ENCODE measurements around the gene SPRYD3.
"Not testable (repeated sequence)": the region's sequence is repeated elsewhere in the genome, so short reads cannot be mapped to it uniquely, and the experiment has no call there.

SPRYD3 gene

DNA sequence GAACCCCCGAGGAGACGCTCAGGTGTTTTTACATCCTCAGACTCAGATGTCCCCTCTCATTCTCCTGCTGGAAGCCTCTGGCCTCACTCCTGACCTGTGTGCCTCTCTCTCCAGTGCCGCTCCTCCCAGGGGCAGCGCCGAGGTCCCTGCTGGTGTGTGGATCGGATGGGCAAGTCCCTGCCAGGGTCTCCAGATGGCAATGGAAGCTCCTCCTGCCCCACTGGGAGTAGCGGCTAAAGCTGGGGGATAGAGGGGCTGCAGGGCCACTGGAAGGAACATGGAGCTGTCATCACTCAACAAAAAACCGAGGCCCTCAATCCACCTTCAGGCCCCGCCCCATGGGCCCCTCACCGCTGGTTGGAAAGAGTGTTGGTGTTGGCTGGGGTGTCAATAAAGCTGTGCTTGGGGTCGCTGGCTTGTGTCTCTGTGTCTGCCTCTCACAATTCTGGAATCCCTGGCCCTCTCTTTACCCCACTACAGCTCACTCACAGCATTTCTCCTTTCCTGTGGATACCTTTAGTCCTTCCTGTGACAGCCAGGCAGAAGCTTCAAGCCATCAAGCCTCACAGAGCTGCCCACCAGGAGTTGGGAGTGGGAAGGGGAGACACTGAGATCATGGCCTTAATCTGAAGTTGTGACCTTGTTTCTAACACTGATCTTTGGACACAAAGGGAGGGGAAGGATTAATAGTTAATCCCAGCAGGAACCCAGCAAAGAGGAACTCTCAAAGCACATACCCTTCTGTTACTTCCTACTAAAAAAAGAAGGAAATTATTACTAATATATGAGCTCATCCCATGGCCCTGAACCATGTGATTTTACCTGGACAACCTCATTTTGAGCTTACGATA, 23.0 kb upstream of the SPRYD3 start:
- no peak for DNase-seq (ENCODE audit: low spot score)

DNA sequence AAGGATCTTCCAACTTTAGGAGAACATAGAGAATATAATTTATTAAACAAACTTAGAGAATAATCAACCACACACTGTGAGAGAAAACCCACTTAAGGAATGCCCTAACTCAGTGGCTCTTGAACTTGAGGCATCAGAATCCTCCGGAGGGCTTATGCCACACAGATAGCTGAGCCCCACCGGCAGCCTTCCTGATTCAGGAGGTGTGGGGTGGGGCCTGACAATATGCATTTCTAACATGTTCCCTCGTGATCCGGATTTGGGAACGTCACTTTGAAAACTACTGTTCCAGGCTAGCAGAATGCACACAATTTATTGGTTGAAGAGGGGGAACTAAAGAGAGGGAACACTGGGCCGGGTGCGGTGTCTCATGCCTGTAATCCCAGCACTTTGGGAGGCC, 22.1 kb upstream of the SPRYD3 start:
- DNase-seq (ENCODE audit: low spot score): no peak

DNA sequence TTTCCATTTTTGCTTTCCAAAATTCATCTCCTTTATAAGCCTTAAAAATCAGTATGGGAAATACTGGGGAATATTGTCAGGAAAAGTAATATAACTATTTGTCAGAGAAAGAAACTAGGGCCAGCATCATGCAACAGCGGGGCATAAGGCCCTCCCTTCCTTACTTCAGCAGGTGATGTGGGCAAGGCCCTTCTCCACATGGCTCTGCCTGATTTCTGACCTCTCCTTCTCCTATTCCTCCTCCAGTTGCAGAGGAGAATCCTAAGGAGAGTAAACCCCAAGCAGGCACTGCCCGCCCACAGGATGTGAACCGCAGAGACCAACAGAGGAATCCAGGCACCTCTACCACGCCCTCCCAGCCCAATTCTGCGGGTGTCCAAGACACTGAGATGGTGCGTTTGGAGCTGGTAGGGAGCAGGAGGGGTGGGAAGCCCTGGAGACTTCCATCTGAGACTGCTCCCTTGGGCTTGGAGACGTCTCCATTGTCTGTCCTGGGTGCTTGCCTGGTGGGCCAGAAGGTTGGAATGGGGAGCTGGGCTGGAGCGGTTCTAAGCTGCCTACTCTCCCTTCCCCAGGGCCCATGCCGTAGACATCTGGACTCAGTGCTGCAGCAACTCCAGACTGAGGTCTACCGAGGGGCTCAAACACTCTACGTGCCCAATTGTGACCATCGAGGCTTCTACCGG, 21.4 kb upstream of the SPRYD3 start:
- no peak for DNase-seq (ENCODE audit: low spot score)

DNA sequence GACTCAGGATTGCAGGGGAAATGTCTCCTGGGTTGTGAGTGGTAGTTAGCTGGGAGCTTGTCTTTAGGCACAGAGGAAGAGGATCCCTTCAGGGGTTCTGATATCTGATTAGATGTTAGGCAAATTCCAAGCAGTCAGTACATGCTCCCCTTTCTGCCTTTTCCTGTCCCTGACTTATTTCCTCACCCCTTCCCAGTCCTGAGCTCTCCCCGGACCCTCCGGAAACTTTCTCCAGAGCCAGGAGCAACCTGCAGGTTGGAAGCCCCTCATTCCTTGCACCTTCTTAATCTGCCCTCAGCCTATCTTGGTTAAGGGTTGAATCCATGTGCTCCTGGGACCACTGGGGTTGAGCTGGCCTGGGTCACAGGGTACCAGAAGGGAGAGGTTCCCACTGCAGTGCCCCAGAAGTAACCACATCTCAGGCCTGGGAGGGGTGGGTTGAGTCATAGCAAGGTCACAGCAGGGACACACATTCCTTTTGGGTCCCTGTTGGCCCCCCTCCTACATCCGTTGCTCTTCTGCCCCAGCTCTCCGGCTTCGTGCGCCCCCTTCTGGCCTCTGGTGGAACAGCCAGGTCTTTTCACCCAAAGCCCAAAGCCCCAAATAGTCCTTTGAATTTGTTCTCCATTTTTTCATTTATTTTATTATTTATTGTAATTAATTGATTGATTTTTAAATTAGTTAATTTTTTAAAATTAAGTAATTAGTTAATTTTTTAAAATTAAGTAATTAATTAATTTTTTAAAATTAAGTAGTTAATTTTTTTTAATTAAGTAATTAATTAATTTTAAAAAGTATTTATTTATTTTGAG, 20.1 kb upstream of the SPRYD3 start:
- DNase-seq (ENCODE audit: low spot score): peak; percentile 82

DNA sequence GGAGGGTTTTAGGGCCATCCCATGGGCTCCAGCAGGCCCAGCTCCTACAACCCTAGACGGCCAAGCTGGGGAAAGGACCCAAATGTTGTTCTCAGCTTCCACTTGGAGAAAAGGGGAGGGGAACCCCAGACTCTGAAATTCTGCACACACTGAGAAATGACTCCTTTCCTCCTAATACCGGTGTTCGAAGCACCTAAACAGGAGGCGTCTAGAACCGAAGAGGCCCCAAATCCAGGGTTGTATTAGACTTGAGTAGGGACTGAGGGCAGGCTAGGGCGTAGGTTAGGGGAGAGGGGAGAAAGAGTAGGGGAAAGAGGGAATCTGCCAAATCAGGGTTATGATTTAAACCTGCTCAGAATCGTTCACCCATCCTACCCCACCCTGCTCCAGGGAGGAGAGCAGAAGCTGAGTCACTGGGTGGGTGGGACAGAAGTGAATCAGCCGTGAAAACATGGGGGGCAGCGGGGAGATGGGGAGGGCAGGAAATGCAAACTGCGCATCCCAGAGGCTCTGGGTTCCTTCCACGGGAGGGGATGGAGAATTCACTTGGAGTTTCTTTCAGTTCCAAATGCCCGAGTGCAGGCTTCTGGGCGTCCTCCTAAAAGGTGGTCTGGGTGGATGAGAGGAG, 19.3 kb upstream of the SPRYD3 start:
- DNase-seq (ENCODE audit: low spot score): peak; percentile 49

DNA sequence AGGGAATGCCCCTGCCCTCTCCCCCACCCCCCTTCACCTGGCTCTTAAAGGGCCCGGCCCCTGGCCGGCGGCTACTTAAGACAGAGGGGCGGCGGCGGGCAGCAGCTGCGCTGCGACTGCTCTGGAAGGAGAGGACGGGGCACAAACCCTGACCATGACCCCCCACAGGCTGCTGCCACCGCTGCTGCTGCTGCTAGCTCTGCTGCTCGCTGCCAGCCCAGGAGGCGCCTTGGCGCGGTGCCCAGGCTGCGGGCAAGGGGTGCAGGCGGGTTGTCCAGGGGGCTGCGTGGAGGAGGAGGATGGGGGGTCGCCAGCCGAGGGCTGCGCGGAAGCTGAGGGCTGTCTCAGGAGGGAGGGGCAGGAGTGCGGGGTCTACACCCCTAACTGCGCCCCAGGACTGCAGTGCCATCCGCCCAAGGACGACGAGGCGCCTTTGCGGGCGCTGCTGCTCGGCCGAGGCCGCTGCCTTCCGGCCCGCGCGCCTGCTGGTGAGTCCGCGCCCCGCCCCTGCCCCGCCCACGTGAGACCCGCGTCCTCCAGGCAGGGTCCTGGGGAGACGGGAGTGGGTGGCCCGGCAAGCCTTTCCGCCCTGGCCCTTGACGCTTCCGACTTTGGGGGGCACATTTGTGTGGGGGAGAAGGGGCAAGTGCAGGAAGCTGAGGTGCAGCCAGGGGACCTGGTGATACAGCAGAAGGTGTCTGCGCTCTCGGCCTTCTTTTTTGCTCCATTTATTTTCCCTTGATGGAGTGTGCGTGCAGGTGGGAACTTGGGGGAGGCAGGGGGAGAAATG, 18.6 kb upstream of the SPRYD3 start, which contains the start of gene IGFBP6:
Gene IGFBP6 (plus strand): TSS at position 104 of the 790 bp plus-strand sequence. CDS start 51 bp downstream, at position 155.
- peak; percentile 25 for DNase-seq (ENCODE audit: low spot score)

DNA sequence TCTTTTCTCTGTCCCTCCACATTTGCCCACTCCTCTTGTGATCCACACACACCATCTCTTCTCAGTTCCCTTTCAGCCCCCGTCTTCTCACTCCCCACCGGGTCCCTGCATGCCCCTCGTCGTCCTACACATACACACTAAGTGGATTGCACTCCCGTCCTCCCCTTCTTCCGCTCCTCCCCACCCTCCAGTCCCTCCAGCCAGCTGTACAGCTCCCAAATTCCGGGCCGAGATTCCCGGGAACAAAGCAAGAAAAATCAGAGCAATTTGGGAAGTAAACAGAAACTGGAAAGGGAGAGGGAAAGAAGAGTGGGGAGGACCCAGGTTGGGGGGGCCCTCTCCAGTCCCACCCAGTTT, 18.0 kb upstream of the SPRYD3 start:
- no peak for DNase-seq (ENCODE audit: low spot score)

DNA sequence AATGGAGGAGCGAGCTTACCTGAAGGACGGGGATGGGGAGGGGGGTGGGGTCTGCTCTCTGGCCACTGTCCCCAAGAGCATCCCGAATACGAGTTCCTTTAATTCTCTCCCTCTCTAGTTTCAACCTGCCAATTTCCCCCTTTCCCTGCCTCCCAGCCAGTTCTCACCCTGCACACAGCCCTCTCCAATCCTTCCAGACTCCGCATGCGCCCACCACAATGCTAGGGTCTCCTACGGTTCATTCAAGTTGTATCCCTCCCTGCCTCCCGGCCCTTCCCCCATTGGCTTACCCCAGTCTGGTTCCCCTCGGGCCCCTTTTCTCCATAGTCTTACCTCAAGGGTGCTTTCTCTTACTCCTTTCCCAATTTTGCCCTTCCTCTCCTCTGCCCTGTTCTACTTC, 17.6 kb upstream of the SPRYD3 start:
- no peak for DNase-seq (ENCODE audit: low spot score)

DNA sequence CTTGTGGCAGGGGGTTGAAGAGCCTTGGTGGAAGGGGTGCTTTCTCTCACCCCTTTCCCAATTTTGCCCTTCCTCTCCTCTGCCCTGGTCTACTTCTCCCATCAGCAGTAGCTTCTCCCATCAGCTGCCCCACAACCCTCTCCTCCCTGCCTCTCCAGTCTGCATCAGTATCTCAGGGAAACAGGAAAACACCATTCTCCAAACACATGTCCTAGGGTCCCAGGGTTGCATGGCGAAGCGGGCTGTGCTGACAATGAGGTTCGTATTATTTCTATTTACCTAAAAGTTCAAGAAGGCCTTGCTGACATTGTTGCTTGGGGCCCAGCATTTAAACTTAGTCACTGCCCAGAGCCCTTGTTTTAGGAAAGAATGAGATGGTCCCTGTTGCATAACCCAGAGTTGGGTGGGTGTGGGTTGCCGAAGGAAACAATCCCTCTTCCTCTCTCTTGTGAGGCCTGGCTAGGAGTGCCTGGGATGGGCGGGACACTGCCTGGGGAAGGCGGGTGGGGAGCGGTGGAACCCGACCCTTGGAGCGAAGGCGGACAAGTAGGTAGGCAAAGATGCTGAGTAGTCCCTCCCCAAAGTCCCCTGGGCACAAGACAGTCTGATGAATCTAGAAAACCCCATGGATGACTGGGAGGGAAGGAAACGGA, 17.0 kb upstream of the SPRYD3 start:
- no peak for DNase-seq (ENCODE audit: low spot score)

DNA sequence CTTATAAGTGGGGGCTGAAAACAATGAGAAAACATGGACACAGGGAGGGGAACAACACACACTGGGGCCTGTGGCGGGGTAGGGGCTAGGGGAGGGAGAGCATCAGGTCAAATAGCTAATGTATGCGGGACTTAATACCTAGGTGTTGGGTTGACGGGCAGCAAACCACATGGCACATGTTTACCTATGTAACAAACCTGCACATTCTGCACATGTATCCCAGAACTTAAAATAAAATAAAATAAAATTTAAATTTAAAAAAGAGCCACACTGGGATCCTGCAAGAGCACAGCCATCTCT, 16.4 kb upstream of the SPRYD3 start:
- not testable (repeated sequence) for DNase-seq (ENCODE audit: low spot score)

DNA sequence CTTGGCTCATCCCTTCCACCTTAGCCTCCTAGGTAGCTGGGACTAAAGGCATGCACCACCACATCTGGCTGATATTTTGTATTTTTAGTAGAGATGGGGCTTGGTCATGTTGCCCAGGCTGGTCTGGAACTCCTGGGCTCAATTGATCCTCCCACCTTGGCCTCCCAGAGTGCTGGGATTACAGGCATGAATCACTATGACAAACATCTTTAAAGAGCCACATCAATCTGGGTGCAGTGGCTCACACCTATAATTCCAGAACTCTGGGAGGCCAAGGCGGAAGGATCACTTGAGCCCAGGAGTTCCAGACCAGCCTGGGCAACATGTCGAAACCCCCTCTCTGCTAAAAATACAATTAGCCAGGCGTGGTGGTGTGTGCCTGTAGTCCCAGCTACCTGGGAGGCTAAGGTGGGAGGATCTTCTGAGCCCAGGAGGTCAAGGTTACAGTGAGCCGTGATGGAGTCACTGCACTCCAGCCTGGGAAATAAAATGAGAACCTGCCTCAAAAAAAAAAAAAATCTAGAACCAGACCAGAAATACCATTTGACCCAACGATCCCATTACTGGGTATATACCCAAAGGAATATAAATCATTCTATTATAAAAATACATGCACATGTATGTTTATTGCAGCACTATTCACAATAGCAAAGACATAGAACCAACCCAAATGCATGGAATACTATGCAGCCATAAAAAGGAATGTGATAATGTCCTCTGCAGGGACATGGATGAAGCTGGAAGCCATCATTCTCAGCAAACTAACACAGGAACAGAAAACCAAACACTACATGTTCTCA, 15.8 kb upstream of the SPRYD3 start:
- DNase-seq (ENCODE audit: low spot score): not testable (repeated sequence)

DNA sequence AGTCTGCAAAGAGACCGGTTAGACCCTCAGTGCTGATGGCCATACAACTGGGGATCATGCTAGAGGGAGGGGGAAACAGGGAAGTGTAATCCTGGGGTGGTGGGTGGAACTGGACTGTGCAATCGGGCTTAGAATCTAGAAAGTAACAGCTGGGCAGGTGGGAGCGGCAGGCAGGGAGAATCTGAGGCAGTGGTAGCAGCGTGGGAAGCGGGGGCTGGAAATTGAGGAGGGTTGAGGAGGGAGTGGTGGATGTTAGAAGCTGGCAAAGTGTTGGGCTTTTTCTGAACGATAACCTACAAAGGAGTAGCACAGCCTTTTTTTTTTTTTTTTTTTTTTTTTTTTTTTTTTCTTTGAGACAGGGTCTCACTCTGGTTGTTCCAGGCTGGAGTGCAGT, 15.2 kb upstream of the SPRYD3 start:
- DNase-seq (ENCODE audit: low spot score): no peak

DNA sequence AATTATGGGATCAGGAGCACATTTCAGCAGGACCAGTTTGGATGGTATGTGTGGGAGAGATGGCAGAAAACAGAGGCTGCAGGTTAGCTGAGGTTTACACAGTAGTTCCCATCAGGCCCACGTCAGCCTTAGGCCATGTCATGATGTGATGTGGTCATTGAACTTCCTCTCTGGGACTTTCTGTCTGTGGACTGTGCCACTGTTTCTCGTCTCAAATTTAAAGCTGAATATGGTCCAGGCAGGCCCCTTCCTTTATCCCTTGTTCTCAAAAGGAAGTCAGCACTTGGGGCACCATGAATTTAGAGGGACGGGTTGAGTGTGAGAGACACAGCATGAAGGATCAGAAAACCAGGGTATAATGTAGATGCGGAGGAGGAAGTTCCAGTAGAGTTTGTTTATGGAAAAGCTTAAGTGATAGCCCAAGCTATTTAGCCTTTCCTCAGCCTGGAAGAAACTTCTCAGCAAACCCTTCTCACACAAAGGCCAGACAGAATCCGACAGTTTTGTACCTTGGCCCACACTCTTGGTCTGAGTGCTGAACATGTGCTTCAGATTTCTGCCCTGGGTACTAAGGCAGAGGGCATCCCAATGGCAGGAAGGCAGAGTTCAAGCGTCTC, 14.7 kb upstream of the SPRYD3 start:
- DNase-seq (ENCODE audit: low spot score): peak; percentile 51

DNA sequence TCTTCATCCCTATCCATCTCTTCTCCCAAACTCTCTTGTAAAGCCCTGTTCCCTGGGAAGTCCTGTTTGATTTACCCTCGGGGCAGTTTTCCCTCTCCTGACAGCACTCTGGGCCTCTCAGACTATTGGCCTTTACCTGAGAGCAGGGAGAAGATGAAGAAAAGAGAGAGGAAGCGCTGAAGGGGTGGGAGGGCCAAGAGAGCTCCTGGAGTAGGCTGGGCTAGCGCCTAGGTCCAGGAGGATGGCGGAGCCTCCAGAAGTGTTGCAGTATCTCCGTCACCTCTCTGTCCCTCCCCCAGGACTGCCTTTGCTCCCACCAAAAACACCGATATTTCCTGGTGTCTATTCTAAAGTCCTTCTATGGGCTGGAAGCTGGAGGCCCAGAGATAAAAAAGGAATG, 12.6 kb upstream of the SPRYD3 start:
- no peak for DNase-seq (ENCODE audit: low spot score)

DNA sequence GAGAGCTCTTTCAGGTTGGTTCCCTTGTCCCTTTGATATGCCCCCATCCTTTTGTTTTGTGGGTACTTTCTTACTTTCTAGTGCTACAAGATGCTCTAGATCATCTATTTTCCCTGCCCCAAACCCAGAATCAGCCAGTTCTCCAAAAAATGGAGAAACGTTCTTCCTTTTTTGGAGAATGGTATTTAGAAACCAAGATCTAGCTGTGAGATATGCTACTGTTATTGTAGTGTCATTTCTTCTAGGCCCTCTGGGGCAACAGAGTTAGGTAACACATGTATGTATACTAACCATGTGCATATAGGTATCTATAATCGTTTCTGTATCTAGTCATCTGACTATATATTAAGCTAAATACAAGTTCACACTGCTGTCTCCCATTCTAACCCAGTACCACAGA, 11.4 kb upstream of the SPRYD3 start:
- no peak for DNase-seq (ENCODE audit: low spot score)

DNA sequence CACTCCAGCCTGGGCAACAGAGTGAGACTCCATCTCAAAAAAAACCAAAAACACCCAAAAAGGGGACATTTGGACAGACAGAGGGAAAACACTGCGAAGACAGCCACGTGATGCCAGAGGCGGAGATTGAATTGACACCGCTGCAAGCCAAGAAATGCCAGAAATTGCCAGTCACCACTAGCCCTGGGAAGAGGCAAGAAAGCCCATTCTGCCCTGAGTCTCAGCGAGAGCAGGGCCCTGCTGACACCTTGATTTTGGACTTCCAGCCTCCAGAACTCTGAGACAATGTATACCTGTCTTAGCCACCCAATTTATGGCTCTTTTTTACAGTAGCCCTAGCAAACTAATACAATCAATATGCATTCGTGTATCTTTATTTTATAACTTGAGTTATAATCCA, 10.9 kb upstream of the SPRYD3 start:
- DNase-seq (ENCODE audit: low spot score): no peak

DNA sequence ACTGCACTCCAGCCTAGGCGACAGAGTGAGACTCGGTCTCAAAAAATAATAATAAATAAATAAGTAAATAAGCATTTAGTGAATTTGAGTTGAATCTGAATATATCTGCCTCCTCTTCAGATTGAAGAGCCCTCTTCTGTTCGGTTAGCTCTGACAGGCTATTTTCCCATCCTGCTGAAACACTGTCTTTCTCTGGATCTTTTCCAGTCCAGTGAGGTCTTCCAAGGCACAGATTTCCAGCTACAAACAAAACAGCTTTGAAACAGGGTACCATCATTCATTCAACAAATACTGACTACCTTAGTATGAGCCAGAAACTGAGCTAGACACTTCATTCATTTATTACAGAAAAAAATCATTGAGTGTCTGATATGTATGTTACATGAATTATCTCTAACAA, 7.2 kb upstream of the SPRYD3 start:
- no peak for DNase-seq (ENCODE audit: low spot score)

DNA sequence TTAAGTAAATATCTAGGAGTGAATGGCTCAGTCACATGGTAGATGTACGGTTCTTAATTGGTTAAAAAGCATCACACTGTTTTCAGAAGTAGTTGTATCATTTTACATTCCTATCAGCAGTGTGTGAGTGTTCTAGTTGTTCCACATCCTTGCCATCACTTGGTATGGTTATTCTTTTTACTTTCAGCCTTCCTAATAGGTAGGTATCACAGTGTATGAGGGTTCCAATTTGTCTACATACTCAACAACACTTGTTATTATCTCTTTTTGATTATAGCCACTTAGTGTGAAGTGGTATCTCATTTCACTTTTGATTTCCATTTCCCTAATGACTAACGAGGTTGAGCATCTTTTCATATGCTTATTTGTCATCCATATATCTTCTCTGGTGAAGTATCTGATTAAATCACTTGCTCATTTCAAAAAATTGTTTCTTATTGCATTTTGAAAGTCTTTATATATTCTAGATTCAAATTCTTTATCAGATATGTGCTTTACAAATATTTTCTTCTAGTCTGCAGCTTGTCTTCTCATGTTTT, 3.5 kb upstream of the SPRYD3 start:
- no peak for DNase-seq (ENCODE audit: low spot score)

DNA sequence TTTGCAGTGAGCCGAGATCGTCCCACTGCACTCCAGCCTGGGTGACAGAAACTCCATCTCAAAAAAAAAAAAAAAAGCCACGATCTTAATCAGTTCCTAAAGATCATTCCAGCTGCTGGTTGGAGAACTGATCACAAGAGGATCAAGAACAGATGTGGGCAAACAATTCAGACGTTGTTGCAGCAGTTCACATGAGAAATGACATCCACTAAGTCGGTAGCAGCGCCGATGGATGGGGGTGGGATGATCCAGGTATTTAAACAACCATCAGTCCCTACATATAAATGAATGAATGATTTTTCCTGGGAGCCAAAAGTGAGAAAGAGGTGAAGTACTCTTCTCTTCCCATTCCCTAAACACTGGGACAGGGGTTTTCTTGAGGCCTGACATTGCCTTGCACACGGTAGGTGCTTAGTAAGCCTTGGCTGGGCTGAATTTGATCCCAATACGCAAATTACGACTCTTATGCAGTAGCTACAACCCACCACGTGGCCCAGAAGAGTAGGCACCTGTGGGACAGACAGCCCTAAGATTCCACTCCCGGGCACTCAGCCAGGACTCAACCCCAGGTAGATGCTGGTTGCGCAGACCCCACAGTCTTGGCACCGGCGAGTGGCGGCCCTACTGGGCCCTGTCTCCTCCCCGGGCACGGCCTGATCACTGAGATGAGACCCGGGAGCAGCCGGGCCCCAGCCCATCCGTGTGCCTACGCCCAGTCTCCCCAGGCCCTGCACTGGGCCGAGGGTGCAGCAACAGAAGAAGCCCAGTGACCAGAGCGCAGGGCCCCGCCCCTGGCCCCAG, 565 bp downstream of the SPRYD3 start:
- DNase-seq (ENCODE audit: low spot score): no peak

Data from Ammon's horn (tissue), 1 donor.